ENCODE results near the gene TTI1.

GRCh38 chr20:37938181-37938750 is 95.0 kb downstream of the TTI1 start:
- TF ChIP-seq MAX (IDR thresholded peaks at IDR 0.05) = no peak
- no peak for TF ChIP-seq EP300 (IDR thresholded peaks at IDR 0.05; ENCODE audit: borderline replicate concordance)
- no peak for TF ChIP-seq TAF1 (IDR thresholded peaks at IDR 0.05; ENCODE audit: low read depth)
- no peak for TF ChIP-seq YY1 (IDR thresholded peaks at IDR 0.05; ENCODE audit: low read depth)

Measured in Ishikawa (cell line).